CD4-positive, alpha-beta T cell treated with Interferon alpha-2 for 1 hour (primary cell): Measurements from ENCODE around the gene KDM4E.

Experiments
- DNase-seq, 2 donors: peaks; one replicate each; pipeline ENCODE4 v3.0.0-alpha.2; 2020 to 2022

Gene KDM4E

GRCh38 chr11:95054356-95054755, 29.3 kb downstream of the KDM4E start:
- no peak for DNase-seq

GRCh38 chr11:95055283-95055897, 30.3 kb downstream of the KDM4E start:
- DNase-seq, result no peak

GRCh38 chr11:95057959-95058358, 32.9 kb downstream of the KDM4E start:
- DNase-seq, result no peak

- no peak for DNase-seq
Measured at GRCh38 chr11:95058621-95059020, 33.6 kb downstream of the KDM4E start.

GRCh38 chr11:95059046-95059445, 34.0 kb downstream of the KDM4E start:
- DNase-seq, result no peak

GRCh38 chr11:95065336-95065735, 40.3 kb downstream of the KDM4E start:
- DNase-seq, result no peak

GRCh38 chr11:95066716-95067038, 41.6 kb downstream of the KDM4E start, which contains the start of gene SRSF8:
TSS of gene SRSF8 (plus strand) at chr11:95066919. CDS start at chr11:95067227, 308 bp downstream.
- DNase-seq, result no peak

- DNase-seq, result peak; percentile 68 to 77
Measured at GRCh38 chr11:95067039-95067840, 42.2 kb downstream of the KDM4E start.

- DNase-seq, result no peak
Measured at GRCh38 chr11:95067841-95068219, 42.8 kb downstream of the KDM4E start.

GRCh38 chr11:95068549-95068948, 43.5 kb downstream of the KDM4E start:
- DNase-seq, result peak; percentile 80 to 90

- no peak for DNase-seq
Measured at GRCh38 chr11:95070471-95070870, 45.4 kb downstream of the KDM4E start.

- no peak for DNase-seq
Measured at GRCh38 chr11:95072948-95073347, 47.9 kb downstream of the KDM4E start.

- DNase-seq, result no peak
Measured at GRCh38 chr11:95074792-95075563, 49.9 kb downstream of the KDM4E start.

- DNase-seq, result no peak
Measured at GRCh38 chr11:95076416-95076815, 51.4 kb downstream of the KDM4E start.

GRCh38 chr11:95076981-95077380, 51.9 kb downstream of the KDM4E start:
- DNase-seq, result no peak
